Measurements from ENCODE around the gene MORC2.

DNA sequence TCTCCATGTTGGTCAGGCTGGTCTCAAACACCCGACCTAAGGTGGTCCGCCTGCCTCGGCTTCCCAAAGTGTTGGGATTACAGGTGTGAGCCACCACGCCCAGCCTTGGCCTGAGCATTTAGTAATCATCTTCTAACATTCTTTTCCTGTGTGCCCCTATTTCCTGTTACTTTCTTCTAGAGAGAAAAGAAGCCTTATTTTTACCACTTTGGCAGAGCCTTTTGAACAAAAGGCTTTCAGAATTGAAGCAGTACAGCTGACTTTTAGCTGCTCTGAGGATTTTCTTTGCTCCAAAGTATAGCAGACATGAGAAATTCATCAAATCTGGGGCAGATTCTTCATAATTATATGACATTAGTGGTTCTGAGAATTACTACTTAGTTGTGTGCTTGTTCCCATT, 13.4 kb downstream of the MORC2 start:
- TF ChIP-seq, protein P1, sequence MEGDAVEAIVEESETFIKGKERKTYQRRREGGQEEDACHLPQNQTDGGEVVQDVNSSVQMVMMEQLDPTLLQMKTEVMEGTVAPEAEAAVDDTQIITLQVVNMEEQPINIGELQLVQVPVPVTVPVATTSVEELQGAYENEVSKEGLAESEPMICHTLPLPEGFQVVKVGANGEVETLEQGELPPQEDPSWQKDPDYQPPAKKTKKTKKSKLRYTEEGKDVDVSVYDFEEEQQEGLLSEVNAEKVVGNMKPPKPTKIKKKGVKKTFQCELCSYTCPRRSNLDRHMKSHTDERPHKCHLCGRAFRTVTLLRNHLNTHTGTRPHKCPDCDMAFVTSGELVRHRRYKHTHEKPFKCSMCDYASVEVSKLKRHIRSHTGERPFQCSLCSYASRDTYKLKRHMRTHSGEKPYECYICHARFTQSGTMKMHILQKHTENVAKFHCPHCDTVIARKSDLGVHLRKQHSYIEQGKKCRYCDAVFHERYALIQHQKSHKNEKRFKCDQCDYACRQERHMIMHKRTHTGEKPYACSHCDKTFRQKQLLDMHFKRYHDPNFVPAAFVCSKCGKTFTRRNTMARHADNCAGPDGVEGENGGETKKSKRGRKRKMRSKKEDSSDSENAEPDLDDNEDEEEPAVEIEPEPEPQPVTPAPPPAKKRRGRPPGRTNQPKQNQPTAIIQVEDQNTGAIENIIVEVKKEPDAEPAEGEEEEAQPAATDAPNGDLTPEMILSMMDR (IDR thresholded peaks at IDR 0.05; ENCODE audit: insufficient read depth, low read length): no peak
- TF ChIP-seq POLR2AphosphoS5 (IDR thresholded peaks at IDR 0.05; ENCODE audit: low read depth) (no peak), SPI1 (IDR thresholded peaks at IDR 0.05; ENCODE audit: borderline replicate concordance, low read depth) (no peak), GABPA (IDR thresholded peaks at IDR 0.05; ENCODE audit: low read depth) (no peak)
- TF ChIP-seq, protein P2, sequence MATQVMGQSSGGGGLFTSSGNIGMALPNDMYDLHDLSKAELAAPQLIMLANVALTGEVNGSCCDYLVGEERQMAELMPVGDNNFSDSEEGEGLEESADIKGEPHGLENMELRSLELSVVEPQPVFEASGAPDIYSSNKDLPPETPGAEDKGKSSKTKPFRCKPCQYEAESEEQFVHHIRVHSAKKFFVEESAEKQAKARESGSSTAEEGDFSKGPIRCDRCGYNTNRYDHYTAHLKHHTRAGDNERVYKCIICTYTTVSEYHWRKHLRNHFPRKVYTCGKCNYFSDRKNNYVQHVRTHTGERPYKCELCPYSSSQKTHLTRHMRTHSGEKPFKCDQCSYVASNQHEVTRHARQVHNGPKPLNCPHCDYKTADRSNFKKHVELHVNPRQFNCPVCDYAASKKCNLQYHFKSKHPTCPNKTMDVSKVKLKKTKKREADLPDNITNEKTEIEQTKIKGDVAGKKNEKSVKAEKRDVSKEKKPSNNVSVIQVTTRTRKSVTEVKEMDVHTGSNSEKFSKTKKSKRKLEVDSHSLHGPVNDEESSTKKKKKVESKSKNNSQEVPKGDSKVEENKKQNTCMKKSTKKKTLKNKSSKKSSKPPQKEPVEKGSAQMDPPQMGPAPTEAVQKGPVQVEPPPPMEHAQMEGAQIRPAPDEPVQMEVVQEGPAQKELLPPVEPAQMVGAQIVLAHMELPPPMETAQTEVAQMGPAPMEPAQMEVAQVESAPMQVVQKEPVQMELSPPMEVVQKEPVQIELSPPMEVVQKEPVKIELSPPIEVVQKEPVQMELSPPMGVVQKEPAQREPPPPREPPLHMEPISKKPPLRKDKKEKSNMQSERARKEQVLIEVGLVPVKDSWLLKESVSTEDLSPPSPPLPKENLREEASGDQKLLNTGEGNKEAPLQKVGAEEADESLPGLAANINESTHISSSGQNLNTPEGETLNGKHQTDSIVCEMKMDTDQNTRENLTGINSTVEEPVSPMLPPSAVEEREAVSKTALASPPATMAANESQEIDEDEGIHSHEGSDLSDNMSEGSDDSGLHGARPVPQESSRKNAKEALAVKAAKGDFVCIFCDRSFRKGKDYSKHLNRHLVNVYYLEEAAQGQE (IDR thresholded peaks at IDR 0.05; ENCODE audit: insufficient replicate concordance, low read depth): no peak
